Measurements from ENCODE around the gene WBP11.

DNA sequence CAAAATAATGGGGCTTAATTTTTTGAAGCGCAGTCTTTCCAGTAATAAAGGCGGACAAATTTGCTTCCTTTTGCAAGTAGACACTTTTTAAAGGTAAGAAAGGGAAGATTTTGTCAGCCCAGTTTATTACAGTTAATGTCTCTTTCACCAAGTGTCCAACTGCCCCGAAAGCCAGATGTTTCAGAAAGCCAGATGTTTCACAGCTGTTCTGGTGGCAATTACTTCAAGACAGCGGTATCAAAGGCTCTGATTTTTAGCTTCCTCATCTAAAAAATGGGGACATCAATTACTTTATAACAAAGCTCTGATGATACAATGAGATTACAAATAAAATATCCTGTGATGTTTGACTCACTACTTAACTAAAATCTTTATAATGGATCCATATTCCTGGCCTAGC is 1.0 kb downstream of the WBP11 start:
- TF ChIP-seq, protein P1, sequence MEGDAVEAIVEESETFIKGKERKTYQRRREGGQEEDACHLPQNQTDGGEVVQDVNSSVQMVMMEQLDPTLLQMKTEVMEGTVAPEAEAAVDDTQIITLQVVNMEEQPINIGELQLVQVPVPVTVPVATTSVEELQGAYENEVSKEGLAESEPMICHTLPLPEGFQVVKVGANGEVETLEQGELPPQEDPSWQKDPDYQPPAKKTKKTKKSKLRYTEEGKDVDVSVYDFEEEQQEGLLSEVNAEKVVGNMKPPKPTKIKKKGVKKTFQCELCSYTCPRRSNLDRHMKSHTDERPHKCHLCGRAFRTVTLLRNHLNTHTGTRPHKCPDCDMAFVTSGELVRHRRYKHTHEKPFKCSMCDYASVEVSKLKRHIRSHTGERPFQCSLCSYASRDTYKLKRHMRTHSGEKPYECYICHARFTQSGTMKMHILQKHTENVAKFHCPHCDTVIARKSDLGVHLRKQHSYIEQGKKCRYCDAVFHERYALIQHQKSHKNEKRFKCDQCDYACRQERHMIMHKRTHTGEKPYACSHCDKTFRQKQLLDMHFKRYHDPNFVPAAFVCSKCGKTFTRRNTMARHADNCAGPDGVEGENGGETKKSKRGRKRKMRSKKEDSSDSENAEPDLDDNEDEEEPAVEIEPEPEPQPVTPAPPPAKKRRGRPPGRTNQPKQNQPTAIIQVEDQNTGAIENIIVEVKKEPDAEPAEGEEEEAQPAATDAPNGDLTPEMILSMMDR (IDR thresholded peaks at IDR 0.05; ENCODE audit: low read depth, low read length): no peak
- no peak for TF ChIP-seq EZH2phosphoT487 (IDR thresholded peaks at IDR 0.05; ENCODE audit: low read depth)

Measured in OCI-LY3 (cell line).